ENCODE measurements around the gene SAT2. TPM values are rescaled to one million over a fixed set of nuclear protein-coding genes. Genes with fewer than 3 reads are reported as not detected.

Gene SAT2
- polyA plus RNA-seq (23.5 to 26.9 TPM (median 25.8 TPM) in 3 replicates), polyA minus RNA-seq (6.8 to 8.1 TPM (median 7.4 TPM) in 3 replicates)
- polyA plus RNA-seq (2011; ENCODE audit: low read depth), result 43.2 TPM
- 20.9 and 25.2 TPM in 2 replicates for polyA plus RNA-seq (2011; cell fraction: cytosol; rRNA removed)
- polyA plus RNA-seq (2011; cell fraction: nucleus; rRNA removed), result 37.4 and 39.0 TPM in 2 replicates
- polyA plus RNA-seq (2012; ENCODE audit: low replicate concordance), result 41.1 and 68.2 TPM in 2 replicates
- 7.1 TPM for polyA minus RNA-seq (2011; cell fraction: cytosol; rRNA and poly(A)+ RNA removed)
- 3.7 and 5.3 TPM in 2 replicates for polyA minus RNA-seq (2011; cell fraction: nucleus; rRNA and poly(A)+ RNA removed)

GRCh38 chr17:7627250-7628121, at the start of gene SAT2:
SAT2 (minus strand) TSS chr17:7627821; CDS start chr17:7627635, 186 bp downstream.
- Histone ChIP-seq H4K20me1 (ENCODE audit: control insufficient read depth, extremely low read depth, insufficient read depth, low read length) (no peaks in the 10 kb centered on the region), H3K4me2 (ENCODE audit: control insufficient read depth, extremely low read depth, insufficient read depth, low read depth, low read length) (peak within 1 kb of the TSS; percentile 97), H3K9me3 (ENCODE audit: control insufficient read depth, low read depth, low read length) (no peaks in the 10 kb centered on the region), H3K9ac (ENCODE audit: control insufficient read depth, extremely low read depth, insufficient read depth, low read length) (peak within 1 kb of the TSS; percentile 84), H2AFZ (ENCODE audit: control insufficient read depth, low read length) (peak within 1 kb of the TSS; percentile 83), H3K4me3 (ENCODE audit: control insufficient read depth in 2 of 3, extremely low read depth in 1 of 3, insufficient read depth in 2 of 3, low read depth in 1 of 3, low read length in 3 of 3) (peak within 1 kb of the TSS; percentile 79 to 98 (median 83)), H3K36me3 (ENCODE audit: control insufficient read depth in 2 of 2, extremely low read depth in 1 of 2, insufficient read depth in 2 of 2, low read length in 2 of 2) (no peaks in the 10 kb centered on the region), H3K27ac (ENCODE audit: control insufficient read depth, insufficient read depth, low read length) (peak within 1 kb of the TSS; percentile 70), H3K9me1 (ENCODE audit: control insufficient read depth, extremely low read depth, insufficient read depth, low read length) (no peaks in the 10 kb centered on the region), H3K4me1 (ENCODE audit: control insufficient read depth, extremely low read depth, insufficient read depth, low read length) (peaks cover 3% of the 10 kb centered on the region), H3K79me2 (ENCODE audit: control insufficient read depth, insufficient read depth, low read length) (peaks cover 2% of the 10 kb centered on the region), H3K27me3 (ENCODE audit: control insufficient read depth, extremely low read depth, insufficient read depth, low read length) (no peaks in the 10 kb centered on the region)
- TF ChIP-seq EZH2 (IDR thresholded peaks at IDR 0.05; ENCODE audit: low read length) (no peak), CTCF (optimal IDR thresholded peaks at IDR 0.05 in 1 of 3, IDR thresholded peaks at IDR 0.05 in 1 of 3, conservative IDR thresholded peaks at IDR 0.05 in 1 of 3; ENCODE audit: extremely low read depth in 1 of 3, insufficient read depth in 2 of 3, low read length in 3 of 3) (no peak)
- FAIRE-seq (peak; percentile 68), DNase-seq (ENCODE audit: low read depth, low spot score) (peak; percentile 59)
- dilution Hi-C loops (cut with MboI; ENCODE audit: extremely low pct_ligation_motif_present, low sequenced_read_pairs), result no loop called here

GRCh38 chr17:7676533-7676932, 48.9 kb upstream of the SAT2 start:
- no peak overlapping the region for H3K27ac ChIP-seq (ENCODE audit: control insufficient read depth, insufficient read depth, low read length)
- H3K36me3 ChIP-seq (ENCODE audit: control insufficient read depth in 2 of 2, extremely low read depth in 1 of 2, insufficient read depth in 2 of 2, low read length in 2 of 2), result peaks cover 16 to 17% of the 10 kb centered on the region in 2 experiments
- H3K4me1 ChIP-seq (ENCODE audit: control insufficient read depth, extremely low read depth, insufficient read depth, low read length), result no peaks in the 10 kb centered on the region
- H3K9me3 ChIP-seq (ENCODE audit: control insufficient read depth, low read depth, low read length), result peaks cover 3% of the 10 kb centered on the region
- no peak for DNase-seq (ENCODE audit: low read depth, low spot score)
- FAIRE-seq, result no peak
- peaks cover 3% of the 10 kb centered on the region for H3K79me2 ChIP-seq (ENCODE audit: control insufficient read depth, insufficient read depth, low read length)
- dilution Hi-C loops (cut with MboI; ENCODE audit: extremely low pct_ligation_motif_present, low sequenced_read_pairs), result no loop called here
- H3K9me1 ChIP-seq (ENCODE audit: control insufficient read depth, extremely low read depth, insufficient read depth, low read length), result no peaks in the 10 kb centered on the region
- H4K20me1 ChIP-seq (ENCODE audit: control insufficient read depth, extremely low read depth, insufficient read depth, low read length), result no peaks in the 10 kb centered on the region
- no peaks in the 10 kb centered on the region for H3K27me3 ChIP-seq (ENCODE audit: control insufficient read depth, extremely low read depth, insufficient read depth, low read length)
- no peak overlapping the region for H3K4me3 ChIP-seq (ENCODE audit: control insufficient read depth in 2 of 3, extremely low read depth in 1 of 3, insufficient read depth in 2 of 3, low read depth in 1 of 3, low read length in 3 of 3)
- H3K4me2 ChIP-seq (ENCODE audit: control insufficient read depth, extremely low read depth, insufficient read depth, low read depth, low read length), result no peak overlapping the region
- no peak overlapping the region for H3K9ac ChIP-seq (ENCODE audit: control insufficient read depth, extremely low read depth, insufficient read depth, low read length)
- TF ChIP-seq CTCF (optimal IDR thresholded peaks at IDR 0.05 in 1 of 3, IDR thresholded peaks at IDR 0.05 in 1 of 3, conservative IDR thresholded peaks at IDR 0.05 in 1 of 3; ENCODE audit: extremely low read depth in 1 of 3, insufficient read depth in 2 of 3, low read length in 3 of 3), result no peak
- TF ChIP-seq EZH2 (IDR thresholded peaks at IDR 0.05; ENCODE audit: low read length), result no peak
- no peak overlapping the region for H2AFZ ChIP-seq (ENCODE audit: control insufficient read depth, low read length)

Measured in keratinocyte (primary cell).